Kasumi-1 (cell line): ENCODE data around the gene PLXNB1.

Source experiments
- DNase-seq, 2 experiments: peaks; one replicate each; lab custom pipeline; 2025; lab: John Stamatoyannopoulos, UW

Gene PLXNB1

GRCh38 chr3:48434591-48435222 lies 4.8 kb upstream of the PLXNB1 start:
- no peak for DNase-seq

- DNase-seq, result no peak
Observed at GRCh38 chr3:48433472-48434118, 3.7 kb upstream of the PLXNB1 start.

GRCh38 chr3:48432411-48433371 lies 2.8 kb upstream of the PLXNB1 start:
- peak; percentile 7 to 11 for DNase-seq

- DNase-seq, result no peak
Observed at GRCh38 chr3:48431224-48432029, 1.5 kb upstream of the PLXNB1 start.

- no peak for DNase-seq
Observed at GRCh38 chr3:48430708-48431101, 819 bp upstream of the PLXNB1 start.

GRCh38 chr3:48429317-48429959 lies 448 bp downstream of the PLXNB1 start:
- no peak for DNase-seq

GRCh38 chr3:48428572-48429316 lies 1.1 kb downstream of the PLXNB1 start:
- DNase-seq, result no peak

GRCh38 chr3:48428088-48428571 lies 1.8 kb downstream of the PLXNB1 start:
- DNase-seq, result no peak

- DNase-seq, result no peak
Observed at GRCh38 chr3:48427630-48427962, 2.3 kb downstream of the PLXNB1 start.

- DNase-seq, result no peak
Observed at GRCh38 chr3:48426944-48427629, 2.8 kb downstream of the PLXNB1 start.

- no peak for DNase-seq
Observed at GRCh38 chr3:48426401-48426909, 3.4 kb downstream of the PLXNB1 start.

- no peak for DNase-seq
Observed at GRCh38 chr3:48425281-48425812, 4.5 kb downstream of the PLXNB1 start.

GRCh38 chr3:48423883-48424695 lies 5.8 kb downstream of the PLXNB1 start:
- peak in 1 of 2 experiments; percentile 8 for DNase-seq

- DNase-seq, result no peak
Observed at GRCh38 chr3:48423241-48423882, 6.5 kb downstream of the PLXNB1 start.

- DNase-seq, result no peak
Observed at GRCh38 chr3:48422681-48423080, 7.2 kb downstream of the PLXNB1 start.

GRCh38 chr3:48422272-48422671 lies 7.6 kb downstream of the PLXNB1 start:
- no peak for DNase-seq

GRCh38 chr3:48420561-48420960 lies 9.3 kb downstream of the PLXNB1 start:
- DNase-seq, result no peak

- DNase-seq, result no peak
Observed at GRCh38 chr3:48419597-48419996, 10.3 kb downstream of the PLXNB1 start.
